Psoas muscle (tissue), 8 donors: ENCODE data around the gene DAGLB. TPM values are rescaled to one million over a fixed set of nuclear protein-coding genes. Genes with fewer than 3 reads are reported as not detected.
A peak's percentile ranks its signal among the peaks of the same experiment; 100 is the strongest.
"Not testable (repeated sequence)": the region's sequence is repeated elsewhere in the genome, so short reads cannot be mapped to it uniquely, and the experiment has no call there.

Experiments
- ATAC-seq, 4 donors: fragments of 200-7000 bp; cut with Tn5 transposase; one replicate each; pipeline ENCODE4 v1.9.1; 2020; ENCODE audit warnings: moderate library complexity in 3 of 4, mild to moderate bottlenecking in 2 of 4
- DNase-seq, 2 donors: peaks; one replicate each; pipeline ENCODE4 v3.0.0-alpha.2; 2020
- H3K27ac ChIP-seq: fragments of 200-600 bp; one replicate; pipeline ENCODE4 v1.8.0; 2022
- H3K27me3 ChIP-seq, 3 donors: fragments of 200-600 bp in 1 of 3; one replicate each; pipeline versions ENCODE4 v1.6.1 to v1.8.0; 2013 to 2022; ENCODE audit warnings: low read length in 2 of 3, mild to moderate bottlenecking in 2 of 3, moderate library complexity in 1 of 3; ENCODE audit not compliant: insufficient read depth in 3 of 3
- H3K36me3 ChIP-seq, 2 donors: fragments of 200-600 bp in 1 of 2; one replicate each; pipeline versions ENCODE4 v1.6.1 to v1.8.0; 2013 to 2022; ENCODE audit warnings: low read depth in 1 of 2, mild to moderate bottlenecking in 1 of 2, moderate library complexity in 1 of 2; ENCODE audit not compliant: insufficient read depth in 1 of 2
- H3K4me1 ChIP-seq: fragments of 200-600 bp; one replicate; pipeline ENCODE4 v1.8.0; 2022
- H3K4me3 ChIP-seq: fragments of 200-600 bp; one replicate; pipeline ENCODE4 v1.8.0; 2022; ENCODE audit warnings: mild to moderate bottlenecking
- H3K9me3 ChIP-seq: fragments of 200-600 bp; one replicate; pipeline ENCODE4 v1.8.0; 2022
- CTCF ChIP-seq: fragments of 200-600 bp; IDR thresholded peaks from one replicate; pipeline ENCODE4 v1.8.0; 2022; ENCODE audit warnings: antibody characterized with exemption
- WGBS, 3 donors: extraction: QIAGEN DNeasy Blood & Tissue Kit; methylation state at CpG; one replicate each; pipeline versions ENCODE4 v1.1.6 to v1.1.7; 2013; 5-methylcytosine and 5-hydroxymethylcytosine counted together
- intact Hi-C, 2 donors: fragments of 100-400 bp; cut with DNase I; formaldehyde crosslinking; loops; one replicate each; pipeline versions ENCODE4 v1.11.0 to v1.14.2; 2022
- polyA plus RNA-seq, 3 donors: library from polyadenylated mRNA; stranded (reverse); fragments of 200-250 nt; gene quantifications; one replicate each; pipeline ENCODE4 v1.2.3, GENCODE V29; 2013
- total RNA-seq, 4 donors: library from RNA; stranded (reverse); fragmentation: NEBNext Ultra II Directional in 2 of 4; extraction: Animal tissue kit (Norgen Biotek cat#: 25700) in 2 of 4; gene quantifications; one replicate each; pipeline versions ENCODE4 v1.2.1 to v1.2.4, GENCODE V29; 2021 to 2023
- donor health status: healthy with polysubstance abuse.
- donor health status: DM: no; HTN: no; CAD: no; lungs with moderate emphysema.
- donor health status: Bipolar disorder and iron deficiency.
- donor health status: healthy.
- donor health status: DM: yes; HTN: yes; CAD: no.
- donor health status: DM: no; HTN: no; CAD: no.
- donor health status: DM: no; HTN: no; CAD: no.
- donor health status: DM: yes; HTN: yes; CAD: no.

DAGLB gene
- total and polyA plus RNA-seq, 7 donors = 9.2 to 23.8 (median 12.1) TPM

- DNase-seq = no peak
- no peak for TF ChIP-seq CTCF
- H3K4me1 ChIP-seq = peaks cover 31% of the 10 kb centered on the region
- intact Hi-C loops = no loop called here
- peaks cover 16 to 69% of the 10 kb centered on the region in 2 donors for H3K36me3 ChIP-seq
- 89 to 92% (median 91%) methylated on average over 10 of the region's 10 CpGs for WGBS, 3 donors
- no peak overlapping the region for H3K27ac ChIP-seq
- no peak overlapping the region for H3K4me3 ChIP-seq
- H3K27me3 ChIP-seq = no peaks in the 10 kb centered on the region
- no peak for ATAC-seq
- no peaks in the 10 kb centered on the region for H3K9me3 ChIP-seq
These were observed 46.2 kb downstream of the DAGLB start for GRCh38 chr7:6401536-6401935.

- DNase-seq, intact Hi-C loops: not testable (repeated sequence)
- H3K4me1 ChIP-seq = peaks cover 41% of the 10 kb centered on the region
These were observed 47.3 kb downstream of the DAGLB start for GRCh38 chr7:6400243-6401105.

GRCh38 chr7:6399351-6399750, 48.4 kb downstream of the DAGLB start:
- Histone ChIP-seq H3K4me3 (peak overlapping the region; percentile 8), H3K27ac (no peak overlapping the region), H3K27me3 (no peaks in the 10 kb centered on the region), H3K9me3 (no peaks in the 10 kb centered on the region), H3K36me3 (peaks cover 4 to 47% of the 10 kb centered on the region in 2 donors), H3K4me1 (peaks cover 48% of the 10 kb centered on the region)
- TF ChIP-seq CTCF = no peak
- intact Hi-C loops = no loop called here
- WGBS, 3 donors = 83 to 89% (median 84%) methylated on average over 8 of the region's 8 CpGs
- DNase-seq (no peak), ATAC-seq (peak in 2 of 4 donors; percentile 22 to 31)

More at GRCh38 chr7:6400243-6401105, 47.3 kb downstream of the DAGLB start:
- H3K4me3 ChIP-seq, ATAC-seq, H3K9me3 ChIP-seq, H3K27ac ChIP-seq, H3K27me3 ChIP-seq: not testable (repeated sequence)
- 89 to 91% (median 90%) methylated on average over 19 of the region's 19 CpGs for WGBS, 3 donors
- H3K36me3 ChIP-seq = peaks cover 7 to 58% of the 10 kb centered on the region in 2 donors

- no peak for TF ChIP-seq CTCF
- ATAC-seq (peak; percentile 31 to 72 (median 62)), DNase-seq (no peak)
- WGBS, 3 donors = 35 to 50% (median 39%) methylated on average over 12 of the region's 12 CpGs
- Histone ChIP-seq H3K27me3 (no peaks in the 10 kb centered on the region), H3K4me3 (peak overlapping the region; percentile 8), H3K4me1 (peaks cover 52% of the 10 kb centered on the region), H3K9me3 (no peaks in the 10 kb centered on the region), H3K36me3 (peaks cover 4 to 43% of the 10 kb centered on the region in 2 donors), H3K27ac (peak overlapping the region; percentile 36)
- intact Hi-C loops = no loop called here
These were observed 48.8 kb downstream of the DAGLB start for GRCh38 chr7:6398943-6399342.

- WGBS, 3 donors = 50 to 63% (median 52%) methylated on average over 15 of the region's 15 CpGs
These were observed 49.8 kb downstream of the DAGLB start for GRCh38 chr7:6397759-6398495.

More at GRCh38 chr7:6397759-6398495, 49.8 kb downstream of the DAGLB start:
- H3K9me3 ChIP-seq, DNase-seq, intact Hi-C loops, H3K27me3 ChIP-seq: not testable (repeated sequence)
- H3K36me3 ChIP-seq = peaks cover 4 to 43% of the 10 kb centered on the region in 2 donors
- peak overlapping the region; percentile 36 for H3K27ac ChIP-seq
- H3K4me3 ChIP-seq = peak overlapping the region; percentile 8
- H3K4me1 ChIP-seq = peaks cover 62% of the 10 kb centered on the region
- ATAC-seq = peak; percentile 4 to 47 (median 28)
